HG03095 (cell line): ENCODE data around the gene HSPB3.
A peak's percentile ranks its signal among the peaks of the same experiment; 100 is the strongest.
"Not testable (repeated sequence)": the region's sequence is repeated elsewhere in the genome, so short reads cannot be mapped to it uniquely, and the experiment has no call there.

Experiments
- ATAC-seq: cut with Tn5 transposase; IDR thresholded peaks from one replicate; pipeline ENCODE4 v1.9.1; 2021; ENCODE audit warnings: moderate library complexity; ENCODE audit not compliant: unreplicated experiment

Gene HSPB3, protein sequence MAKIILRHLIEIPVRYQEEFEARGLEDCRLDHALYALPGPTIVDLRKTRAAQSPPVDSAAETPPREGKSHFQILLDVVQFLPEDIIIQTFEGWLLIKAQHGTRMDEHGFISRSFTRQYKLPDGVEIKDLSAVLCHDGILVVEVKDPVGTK

DNA sequence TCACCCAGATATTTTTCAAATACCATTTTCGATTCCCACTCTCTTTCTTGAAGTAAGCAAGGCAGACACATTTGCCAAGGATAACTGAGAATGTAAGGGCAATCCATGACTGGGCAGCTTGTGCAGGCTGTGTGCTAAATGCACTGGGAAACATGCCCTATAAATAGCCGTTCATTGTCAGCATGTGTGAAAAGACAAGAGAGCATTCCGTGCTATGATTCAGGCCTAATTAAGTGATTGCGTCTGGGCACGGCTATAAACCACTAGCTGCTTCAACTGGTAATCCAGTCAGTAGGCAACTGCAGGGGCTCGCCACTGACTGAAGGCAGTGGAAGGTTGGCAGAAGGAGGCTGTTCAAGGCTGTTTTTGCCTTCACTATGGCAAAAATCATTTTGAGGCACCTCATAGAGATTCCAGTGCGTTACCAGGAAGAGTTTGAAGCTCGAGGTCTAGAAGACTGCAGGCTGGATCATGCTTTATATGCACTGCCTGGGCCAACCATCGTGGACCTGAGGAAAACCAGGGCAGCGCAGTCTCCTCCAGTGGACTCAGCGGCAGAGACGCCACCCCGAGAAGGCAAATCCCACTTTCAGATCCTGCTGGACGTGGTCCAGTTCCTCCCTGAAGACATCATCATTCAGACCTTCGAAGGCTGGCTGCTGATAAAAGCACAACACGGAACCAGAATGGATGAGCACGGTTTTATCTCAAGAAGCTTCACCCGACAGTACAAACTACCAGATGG is at the start of gene HSPB3:
Gene HSPB3 (plus strand): TSS at position 287 of the 745 bp plus-strand sequence. CDS start 91 bp downstream, at position 378.
- ATAC-seq, result no peak

DNA sequence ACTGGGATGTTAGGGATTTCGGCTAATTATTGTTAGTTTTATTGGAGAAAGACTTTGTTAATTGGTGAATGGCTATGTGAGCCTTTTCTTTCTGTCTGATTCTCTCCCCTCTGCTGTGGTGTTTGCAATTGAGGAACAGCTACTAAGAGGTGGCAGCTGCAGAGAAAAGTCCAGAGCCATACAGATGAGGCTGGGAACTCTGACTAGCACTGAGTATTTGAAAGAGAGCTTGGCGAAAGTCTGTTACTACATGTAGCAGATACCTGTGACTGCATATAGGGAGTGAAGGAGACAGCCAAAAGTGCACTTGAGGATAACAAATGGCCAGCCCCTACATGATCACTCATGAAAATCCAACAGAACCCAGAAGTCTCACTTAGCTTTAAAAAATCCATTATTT is 44.3 kb upstream of the HSPB3 start:
- ATAC-seq, result no peak

- no peak for ATAC-seq
Observed at GRCh38 chr5:54412913-54413312, 42.6 kb upstream of the HSPB3 start.

DNA sequence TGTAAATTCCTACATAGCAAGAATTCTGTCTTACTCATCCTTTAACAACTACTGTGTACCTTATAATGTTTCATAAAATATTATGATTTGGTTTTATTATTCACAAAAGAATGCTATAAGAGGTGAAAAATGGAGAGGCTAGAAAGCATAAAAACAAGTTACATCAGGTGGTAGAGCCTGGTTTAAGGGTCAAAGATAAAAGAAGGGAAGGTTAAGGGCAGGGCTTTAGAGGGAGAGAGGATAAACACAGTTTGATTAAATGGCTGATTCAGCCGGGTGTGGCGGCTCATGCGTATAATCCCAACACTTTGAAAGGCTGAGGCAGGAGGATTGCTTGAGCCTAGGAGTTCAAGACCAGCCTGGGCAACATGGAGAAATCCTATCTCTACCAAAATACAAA is 40.4 kb upstream of the HSPB3 start:
- no peak for ATAC-seq

- ATAC-seq, result no peak
Observed at GRCh38 chr5:54415896-54416601, 39.5 kb upstream of the HSPB3 start.

DNA sequence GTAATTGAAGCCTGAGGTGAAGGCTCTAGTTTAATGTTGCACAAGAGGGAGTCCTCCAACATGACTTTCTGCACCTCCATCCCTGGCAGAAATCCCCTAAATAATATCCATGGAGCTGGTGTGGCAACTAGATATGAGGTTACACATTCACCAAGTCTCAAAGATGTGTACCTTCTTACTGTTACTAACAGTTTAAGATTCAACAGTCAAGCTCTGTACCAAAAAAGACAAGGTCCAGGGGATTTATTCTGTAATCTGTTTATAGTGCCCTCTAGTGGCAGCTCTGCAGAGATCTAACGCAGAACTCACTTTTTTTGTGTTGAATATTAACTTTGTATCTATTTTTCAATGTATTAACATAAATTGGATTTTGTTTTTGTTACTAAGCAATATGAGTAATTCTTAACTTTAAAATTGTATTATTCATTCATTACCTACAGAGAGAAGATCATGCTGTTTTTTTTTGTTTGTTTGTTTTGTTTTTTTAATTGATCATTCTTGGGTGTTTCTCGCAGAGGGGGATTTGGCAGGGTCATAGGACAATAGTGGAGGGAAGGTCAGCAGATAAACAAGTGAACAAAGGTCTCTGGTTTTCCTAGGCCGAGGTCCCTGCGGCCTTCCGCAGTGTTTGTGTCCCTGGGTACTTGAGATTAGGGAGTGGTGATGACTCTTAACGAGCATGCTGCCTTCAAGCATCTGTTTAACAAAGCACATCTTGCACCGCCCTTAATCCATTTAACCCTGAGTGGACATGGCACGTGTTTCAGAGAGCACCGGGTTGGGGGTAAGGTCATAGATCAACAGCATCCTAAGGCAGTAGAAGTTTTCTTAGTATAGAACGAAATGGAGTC is 35.7 kb upstream of the HSPB3 start:
- ATAC-seq, result not testable (repeated sequence)

DNA sequence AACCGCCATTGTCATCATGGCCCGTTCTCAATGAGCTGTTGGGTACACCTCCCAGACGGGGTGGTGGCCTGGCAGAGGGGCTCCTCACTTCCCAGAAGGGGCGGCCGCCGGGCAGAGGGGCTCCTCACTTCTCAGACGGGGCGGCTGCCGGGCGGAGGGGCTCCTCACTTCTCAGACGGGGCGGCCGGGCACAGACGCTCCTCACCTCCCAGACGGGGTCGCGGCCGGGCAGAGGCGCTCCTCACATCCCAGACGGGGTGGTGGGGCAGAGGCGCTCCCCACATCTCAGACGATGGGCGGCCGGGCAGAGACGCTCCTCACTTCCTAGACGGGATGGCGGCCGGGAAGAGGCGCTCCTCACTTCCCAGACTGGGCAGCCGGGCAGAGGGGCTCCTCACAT is 35.0 kb upstream of the HSPB3 start:
- ATAC-seq, result not testable (repeated sequence)

- no peak for ATAC-seq
Observed at GRCh38 chr5:54421976-54422375, 33.5 kb upstream of the HSPB3 start.

DNA sequence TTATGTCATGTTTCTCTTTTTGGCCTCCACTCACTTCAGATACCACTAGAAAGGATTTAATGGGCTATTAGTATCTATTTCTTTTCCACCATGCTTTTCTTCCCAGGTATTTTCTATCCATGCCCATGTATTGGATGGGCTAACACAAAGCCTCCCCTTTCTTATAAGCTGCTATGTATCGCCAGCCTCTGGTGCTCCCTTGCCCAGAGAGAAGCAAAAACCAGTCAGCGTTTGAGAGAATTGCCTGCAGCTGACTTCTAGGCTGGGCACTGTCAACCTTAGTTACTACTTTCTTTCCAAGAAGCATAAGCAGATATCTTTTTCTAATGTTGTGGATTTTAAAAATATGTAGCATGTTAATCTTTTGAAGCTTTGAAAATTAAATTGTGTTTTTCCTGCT is 30.2 kb upstream of the HSPB3 start:
- ATAC-seq, result no peak

DNA sequence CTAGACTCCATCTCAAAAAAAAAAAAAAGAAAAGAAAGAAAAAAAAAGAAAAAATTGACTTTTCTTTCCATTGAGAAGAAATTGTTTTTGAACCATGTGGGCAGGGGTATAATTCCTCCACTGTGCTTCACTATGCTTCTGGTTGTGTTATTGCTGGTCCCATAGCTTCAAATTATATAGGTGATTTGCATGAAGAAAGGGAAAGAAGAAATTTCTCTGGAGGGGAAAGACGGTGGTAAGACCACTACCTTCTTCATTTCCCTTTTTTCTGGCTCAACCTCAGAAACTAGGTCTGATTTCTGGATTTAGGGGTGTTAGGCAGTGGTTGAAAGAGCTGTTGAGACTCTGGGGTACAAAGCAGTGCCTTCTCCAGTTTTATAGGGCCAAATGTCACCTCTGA is 29.3 kb upstream of the HSPB3 start:
- no peak for ATAC-seq

GRCh38 chr5:54434650-54435049 is 20.8 kb upstream of the HSPB3 start:
- ATAC-seq, result not testable (repeated sequence)

GRCh38 chr5:54438620-54439389 is 16.7 kb upstream of the HSPB3 start:
- ATAC-seq, result no peak

DNA sequence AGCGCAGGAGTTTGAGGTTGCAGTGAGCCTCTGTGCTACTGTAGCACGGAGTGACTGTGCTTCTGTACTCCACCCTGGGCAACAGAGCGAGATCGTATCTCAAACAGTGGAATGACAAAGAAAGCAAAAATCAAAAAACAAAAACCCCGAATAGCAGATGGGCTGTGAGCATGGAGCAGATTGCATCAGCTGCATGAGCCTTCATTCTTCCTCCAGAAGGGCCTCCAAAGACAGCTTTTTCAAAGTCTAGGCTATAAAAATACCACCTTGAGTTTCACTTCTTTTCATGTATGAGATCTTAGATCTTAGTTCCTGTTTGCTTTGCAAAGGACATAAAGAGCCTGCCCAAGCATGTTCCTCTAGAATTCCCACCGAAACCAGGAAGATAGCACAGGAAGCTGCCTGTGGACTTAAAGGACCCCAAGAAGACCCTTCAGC is 15.0 kb upstream of the HSPB3 start:
- peak; percentile 89 for ATAC-seq

GRCh38 chr5:54442271-54442670 is 13.2 kb upstream of the HSPB3 start:
- no peak for ATAC-seq

- no peak for ATAC-seq
Observed at GRCh38 chr5:54443270-54443669, 12.2 kb upstream of the HSPB3 start.

DNA sequence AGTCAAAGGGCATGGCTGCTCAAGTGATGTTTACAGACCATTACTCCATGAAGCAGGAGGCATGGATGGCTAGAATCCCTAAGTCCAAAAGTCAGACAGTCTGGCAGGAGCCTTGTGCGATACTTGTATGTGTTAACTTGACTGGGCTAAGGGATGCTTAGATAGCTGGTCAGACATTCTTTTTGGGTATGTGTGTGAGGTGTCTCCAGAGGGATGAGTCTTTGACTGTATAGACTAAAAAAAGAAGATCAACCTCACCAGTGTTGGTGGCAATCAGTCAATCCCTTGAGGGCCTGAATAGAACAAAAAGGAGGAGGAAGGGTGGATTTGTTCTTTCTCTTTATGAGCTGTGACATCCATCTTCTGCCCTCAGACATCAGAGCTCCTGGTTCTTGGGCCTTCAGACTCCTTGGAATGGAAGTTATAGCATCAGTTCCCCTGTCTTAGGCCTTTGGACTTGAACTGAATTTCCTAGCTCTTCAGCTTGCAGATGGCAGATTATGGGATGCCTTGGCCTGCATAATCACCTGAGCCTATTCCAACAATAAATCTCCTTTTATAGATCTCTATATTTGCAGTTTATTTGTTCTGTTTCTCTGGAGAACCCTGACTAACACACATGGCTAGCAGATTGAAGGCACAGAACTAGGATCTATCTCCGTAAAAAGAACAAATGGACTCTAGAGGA is 9.7 kb upstream of the HSPB3 start:
- ATAC-seq, result no peak

- no peak for ATAC-seq
Observed at GRCh38 chr5:54446379-54446732, 9.1 kb upstream of the HSPB3 start.

GRCh38 chr5:54449923-54450322 is 5.6 kb upstream of the HSPB3 start:
- no peak for ATAC-seq

DNA sequence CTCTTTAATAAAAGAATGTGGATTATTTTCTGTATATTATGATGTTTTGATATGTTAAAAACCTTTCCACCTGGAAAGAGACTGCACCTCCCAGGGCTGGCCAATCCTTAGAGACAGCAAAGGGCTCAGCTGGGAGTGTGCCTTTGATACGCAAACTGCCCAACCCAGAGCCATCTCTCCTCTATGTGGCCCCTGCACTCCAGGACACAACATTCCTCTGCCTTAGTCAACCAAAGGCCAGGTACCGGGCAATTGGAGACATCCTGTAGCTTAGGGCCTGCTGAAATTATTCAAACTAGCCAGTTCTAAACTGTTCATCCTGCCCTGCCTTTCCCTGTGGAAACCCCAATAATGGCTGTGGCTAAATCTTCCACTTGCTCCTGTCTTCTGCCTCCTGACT is 5.0 kb upstream of the HSPB3 start:
- ATAC-seq, result no peak

DNA sequence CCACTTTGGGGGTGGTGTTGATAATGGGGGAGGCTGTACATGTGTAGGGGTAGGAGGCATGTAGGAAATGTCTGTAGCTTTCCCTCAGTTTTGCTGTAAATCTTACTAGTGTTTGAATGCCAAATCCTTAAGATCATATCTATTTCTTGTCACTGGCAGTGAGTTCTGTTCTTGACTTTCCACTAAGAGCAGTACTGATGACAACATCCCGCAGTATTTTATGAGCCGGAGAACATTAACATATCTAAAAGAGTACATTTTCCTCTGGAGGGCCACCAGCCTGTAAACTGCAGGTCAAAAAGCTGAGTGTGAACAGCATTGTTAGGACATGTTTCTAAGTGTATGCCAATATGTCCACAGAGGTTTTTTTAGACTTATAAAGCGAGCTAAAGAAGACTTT is 2.5 kb upstream of the HSPB3 start:
- no peak for ATAC-seq
